Liver (tissue), 9 donors: ENCODE data around the gene HIKESHI. TPM values are rescaled to one million over a fixed set of nuclear protein-coding genes. Genes with fewer than 3 reads are reported as not detected.

ENCODE experiments used
- DNase-seq: peaks from one replicate; pipeline ENCODE4 v3.0.0-alpha.2; 2017; ENCODE audit warnings: low spot score
- H3K27ac ChIP-seq, 2 donors: one replicate each; pipeline ENCODE4 v1.7.0; 2013; ENCODE audit warnings: inconsistent platforms in 2 of 2, low read length in 2 of 2, control low read depth in 1 of 2, low read depth in 1 of 2, mild to moderate bottlenecking in 1 of 2
- H3K27me3 ChIP-seq, 4 donors: one replicate each; pipeline versions ENCODE4 v1.6.1 to v1.7.0; 2013; ENCODE audit warnings: low read length in 3 of 4, inconsistent platforms in 1 of 4, mild to moderate bottlenecking in 1 of 4, moderate library complexity in 1 of 4; ENCODE audit not compliant: control insufficient read depth in 4 of 4, insufficient read depth in 4 of 4
- H3K36me3 ChIP-seq, 4 donors: one replicate each; pipeline versions ENCODE4 v1.6.1 to v1.7.0; 2013; ENCODE audit warnings: low read length in 3 of 4, mild to moderate bottlenecking in 3 of 4, low read depth in 1 of 4, moderate library complexity in 1 of 4; ENCODE audit not compliant: control insufficient read depth in 4 of 4, insufficient read depth in 3 of 4
- H3K4me1 ChIP-seq, 4 donors: one replicate each; pipeline versions ENCODE4 v1.6.1 to v1.7.0; 2013; ENCODE audit warnings: low read length in 3 of 4, mild to moderate bottlenecking in 3 of 4, moderate library complexity in 1 of 4; ENCODE audit not compliant: control insufficient read depth in 4 of 4, insufficient read depth in 4 of 4
- H3K4me3 ChIP-seq, 3 donors: one replicate each; pipeline versions ENCODE4 v1.6.1 to v1.7.0; 2013; ENCODE audit warnings: low read length in 3 of 3, control low read depth in 1 of 3, low read depth in 1 of 3, mild to moderate bottlenecking in 1 of 3
- H3K9ac ChIP-seq, 2 donors: one replicate each; pipeline ENCODE4 v1.7.0; 2013; ENCODE audit warnings: low read length in 2 of 2, mild to moderate bottlenecking in 2 of 2, moderate library complexity in 2 of 2, control low read depth in 1 of 2, low read depth in 1 of 2
- H3K9me3 ChIP-seq, 4 donors: one replicate each; pipeline versions ENCODE4 v1.6.1 to v1.7.0; 2013; ENCODE audit warnings: low read length in 3 of 4; ENCODE audit not compliant: control insufficient read depth in 4 of 4
- ATF3 ChIP-seq: IDR thresholded peaks from 2 replicates; pipeline ENCODE4 v1.6.1; 2016; ENCODE audit warnings: antibody characterized with exemption
- CTCF ChIP-seq: fragments of 150-350 bp; IDR thresholded peaks from 2 replicates; pipeline ENCODE4 v1.5.1; 2017; ENCODE audit warnings: improper control_type of control experiment, low read depth, low read length; ENCODE audit not compliant: missing input control
- FOXA1 ChIP-seq: IDR thresholded peaks from 2 replicates; pipeline ENCODE4 v1.6.1; 2016; ENCODE audit warnings: antibody characterized with exemption
- GABPA ChIP-seq, 2 donors: IDR thresholded peaks in 1 of 2; conservative IDR thresholded peaks in 1 of 2; 2 replicates each; pipeline ENCODE4 v1.6.1; 2016; ENCODE audit warnings: antibody characterized with exemption in 2 of 2, mild to moderate bottlenecking in 1 of 2, moderate library complexity in 1 of 2
- HNF4A ChIP-seq, 2 donors: conservative IDR thresholded peaks; 2 replicates each; pipeline ENCODE4 v1.6.1; 2016; ENCODE audit warnings: antibody characterized with exemption in 2 of 2, mild to moderate bottlenecking in 2 of 2
- HNF4G ChIP-seq: IDR thresholded peaks from 2 replicates; pipeline ENCODE4 v1.6.1; 2016; ENCODE audit warnings: antibody characterized with exemption
- MAX ChIP-seq: IDR thresholded peaks from 2 replicates; pipeline ENCODE4 v1.6.1; 2016; ENCODE audit warnings: antibody characterized with exemption
- NR2F2 ChIP-seq: IDR thresholded peaks from 2 replicates; pipeline ENCODE4 v1.6.1; 2016; ENCODE audit warnings: antibody characterized with exemption
- RAD21 ChIP-seq, 2 donors: IDR thresholded peaks; 2 replicates each; pipeline ENCODE4 v1.6.1; 2016; ENCODE audit warnings: antibody characterized with exemption in 2 of 2, mild to moderate bottlenecking in 2 of 2
- REST ChIP-seq: IDR thresholded peaks from 2 replicates; pipeline ENCODE4 v1.6.1; 2016; ENCODE audit warnings: antibody characterized with exemption, mild to moderate bottlenecking
- RXRA ChIP-seq, 2 donors: IDR thresholded peaks; 2 replicates each; pipeline ENCODE4 v1.6.1; 2017 to 2018; ENCODE audit warnings: antibody characterized with exemption in 2 of 2, mild to moderate bottlenecking in 1 of 2
- SP1 ChIP-seq: IDR thresholded peaks from 2 replicates; pipeline ENCODE4 v1.6.1; 2018; ENCODE audit warnings: antibody characterized with exemption, mild to moderate bottlenecking
- TAF1 ChIP-seq: conservative IDR thresholded peaks from 2 replicates; pipeline ENCODE4 v1.6.1; 2016; ENCODE audit warnings: antibody characterized with exemption, mild to moderate bottlenecking
- YY1 ChIP-seq: IDR thresholded peaks from 2 replicates; pipeline ENCODE4 v1.6.1; 2016; ENCODE audit warnings: antibody characterized with exemption, mild to moderate bottlenecking
- ZBTB33 ChIP-seq: IDR thresholded peaks from 2 replicates; pipeline ENCODE4 v1.6.1; 2016; ENCODE audit warnings: antibody characterized with exemption
- WGBS: extraction: QIAGEN DNeasy Blood & Tissue Kit; methylation state at CpG from one replicate; pipeline ENCODE4 v1.1.7; 2013; 5-methylcytosine and 5-hydroxymethylcytosine counted together
- polyA plus RNA-seq, 2 donors: library from polyadenylated mRNA; stranded (reverse) in 1 of 2; unstranded in 1 of 2; fragments of 200-250 nt in 1 of 2; fragments of >200 nt in 1 of 2; fragmentation: Nextera tagmentation in 1 of 2; extraction: Ambion mirVana in 1 of 2; gene quantifications; one replicate each; pipeline versions ENCODE4 v1.2.1 to v1.2.3, GENCODE V29; 2013 to 2015
- total RNA-seq, 2 donors: library from RNA; depleted of rRNA; stranded (reverse); fragments of >200 nt; gene quantifications; one replicate each; pipeline ENCODE4 v1.2.3, GENCODE V29; 2014
- donor health status: healthy.
- donor health status: healthy.
- donor health status: healthy.
- donor health status: healthy.
- donor health status: healthy.

Gene HIKESHI
- total and polyA plus RNA-seq, 4 donors, result 13.3 to 23.3 (median 20.3) TPM

GRCh38 chr11:86335131-86335767 is 33.2 kb downstream of the HIKESHI start (continued):
- TF ChIP-seq MAX, result no peak
- no peak for TF ChIP-seq CTCF
- no peak for TF ChIP-seq ATF3
- no peak for TF ChIP-seq SP1

- no peaks in the 10 kb centered on the region for H3K9me3 ChIP-seq
- H3K27ac ChIP-seq, result no peak overlapping the region
- H3K36me3 ChIP-seq, result peaks cover 1 to 26% (median 16%) of the 10 kb centered on the region in 4 donors
- DNase-seq, result no peak
- no peaks in the 10 kb centered on the region for H3K27me3 ChIP-seq
- no peaks in the 10 kb centered on the region for H3K4me1 ChIP-seq
- WGBS, result 97% methylated on average over 2 of the region's 2 CpGs
- no peak overlapping the region for H3K9ac ChIP-seq
- TF ChIP-seq CTCF, result no peak
- no peak for TF ChIP-seq YY1
- no peak for TF ChIP-seq SP1
- no peak for TF ChIP-seq FOXA1
- TF ChIP-seq NR2F2, result no peak
- TF ChIP-seq TAF1, result no peak
- no peak for TF ChIP-seq RXRA (IDR thresholded peaks at IDR 0.05)
- no peak for TF ChIP-seq GABPA (IDR thresholded peaks at IDR 0.05 in 1 of 2, conservative IDR thresholded peaks at IDR 0.05 in 1 of 2)
- TF ChIP-seq HNF4G, result no peak
- no peak for TF ChIP-seq RAD21 (IDR thresholded peaks at IDR 0.05)
- TF ChIP-seq ZBTB33, result no peak
- no peak for TF ChIP-seq REST
- no peak for TF ChIP-seq HNF4A (conservative IDR thresholded peaks at IDR 0.05)
- no peak overlapping the region for H3K4me3 ChIP-seq
Observed at GRCh38 chr11:86337227-86337626, 35.2 kb downstream of the HIKESHI start.
